ENCODE results near the gene TSNAX.

- TF ChIP-seq CTCF (conservative IDR thresholded peaks at IDR 0.05; ENCODE audit: low read depth, low read length), result no peak
- TF ChIP-seq EZH2 (IDR thresholded peaks at IDR 0.05; ENCODE audit: borderline replicate concordance, low read depth, low read length, poor library complexity, severe bottlenecking), result no peak
Measured at GRCh38 chr1:231523816-231524215, 4.7 kb upstream of the TSNAX start.
